Neuronal stem cell (in vitro differentiated cells): ENCODE measurements around the gene AGBL4.

ENCODE experiments used
- DNase-seq: peaks from one replicate; pipeline ENCODE4 v3.0.0-alpha.2; 2013; ENCODE audit warnings: low spot score
- H2AFZ ChIP-seq: one replicate; pipeline ENCODE4 v1.6.1; 2013; ENCODE audit warnings: mild to moderate bottlenecking, low read length, inconsistent platforms
- H2AK5ac ChIP-seq: 2 replicates; pipeline ENCODE4 v1.6.1; 2013; ENCODE audit warnings: low read depth, mild to moderate bottlenecking, inconsistent platforms, low read length, moderate library complexity, mixed read lengths
- H2BK120ac ChIP-seq: 2 replicates; pipeline ENCODE4 v1.6.1; 2013; ENCODE audit warnings: low read depth, mild to moderate bottlenecking, inconsistent platforms, low read length, moderate library complexity, mixed read lengths
- H2BK12ac ChIP-seq: one replicate; pipeline ENCODE4 v1.6.1; 2013; ENCODE audit warnings: low read length, inconsistent platforms
- H2BK15ac ChIP-seq: 2 replicates; pipeline ENCODE4 v1.6.1; 2013; ENCODE audit warnings: mild to moderate bottlenecking, low read length, inconsistent platforms, mixed read lengths
- H2BK5ac ChIP-seq: one replicate; pipeline ENCODE4 v1.6.1; 2013; ENCODE audit warnings: inconsistent platforms, mild to moderate bottlenecking, low read length, moderate library complexity
- H3K14ac ChIP-seq: one replicate; pipeline ENCODE4 v1.6.1; 2013; ENCODE audit warnings: low read length, inconsistent platforms
- H3K18ac ChIP-seq: 2 replicates; pipeline ENCODE4 v1.6.1; 2013; ENCODE audit warnings: low read length, inconsistent platforms
- H3K23ac ChIP-seq: 2 replicates; pipeline ENCODE4 v1.6.1; 2013; ENCODE audit warnings: low read depth, mild to moderate bottlenecking, mixed read lengths, low read length, inconsistent platforms; ENCODE audit not compliant: poor library complexity
- H3K27ac ChIP-seq: replicated peaks from 3 replicates; pipeline ENCODE4 v1.5.1; 2013; ENCODE audit warnings: low read length, inconsistent platforms
- H3K27me3 ChIP-seq, 3 experiments: 2 replicates each; pipeline ENCODE4 v1.6.1; 2013; ENCODE audit warnings: low read length in 3 of 3, mild to moderate bottlenecking in 2 of 3, inconsistent platforms in 1 of 3, low read depth in 1 of 3, mixed read lengths in 1 of 3, moderate library complexity in 1 of 3; ENCODE audit not compliant: control insufficient read depth in 3 of 3, insufficient read depth in 3 of 3
- H3K36me3 ChIP-seq, 2 donors: replicated peaks in 1 of 2; 2 replicates each; pipeline ENCODE4 v1.6.1; 2013; ENCODE audit warnings: low read length in 2 of 2; ENCODE audit not compliant: control insufficient read depth in 2 of 2, insufficient read depth in 2 of 2
- H3K4ac ChIP-seq: 2 replicates; pipeline ENCODE4 v1.6.1; 2013; ENCODE audit warnings: inconsistent platforms, mild to moderate bottlenecking, low read length, moderate library complexity
- H3K4me1 ChIP-seq, 2 donors: 1 replicate in 1 of 2; 2 replicates in 1 of 2; pipeline ENCODE4 v1.6.1; 2013; ENCODE audit warnings: low read length in 2 of 2, low read depth in 1 of 2; ENCODE audit not compliant: control insufficient read depth in 2 of 2, insufficient read depth in 1 of 2
- H3K4me2 ChIP-seq: one replicate; pipeline ENCODE4 v1.6.1; 2013; ENCODE audit warnings: mild to moderate bottlenecking, low read length, inconsistent platforms; ENCODE audit not compliant: insufficient read depth, poor library complexity, severe bottlenecking
- H3K4me3 ChIP-seq, 2 donors: 2 replicates each; pipeline ENCODE4 v1.5.1; 2013; ENCODE audit warnings: low read length in 2 of 2, mild to moderate bottlenecking in 2 of 2, inconsistent platforms in 1 of 2, moderate library complexity in 1 of 2
- H3K79me1 ChIP-seq: one replicate; pipeline ENCODE4 v1.6.1; 2013; ENCODE audit warnings: low read depth, mild to moderate bottlenecking, inconsistent platforms, low read length, moderate library complexity
- H3K9ac ChIP-seq: one replicate; pipeline ENCODE4 v1.6.1; 2013; ENCODE audit warnings: mild to moderate bottlenecking, low read depth, low read length, inconsistent platforms; ENCODE audit not compliant: poor library complexity
- H3K9me3 ChIP-seq, 2 donors: replicated peaks in 1 of 2; 2 replicates each; pipeline versions ENCODE3 to v1.6.1; 2013; ENCODE audit warnings: low read length in 2 of 2, mild to moderate bottlenecking in 2 of 2, inconsistent platforms in 1 of 2, low read depth in 1 of 2, mixed read lengths in 1 of 2, moderate library complexity in 1 of 2; ENCODE audit not compliant: control insufficient read depth in 2 of 2, insufficient read depth in 1 of 2
- H4K8ac ChIP-seq: one replicate; pipeline ENCODE4 v1.6.1; 2013; ENCODE audit warnings: low read depth, mild to moderate bottlenecking, inconsistent platforms, low read length, moderate library complexity
- H4K91ac ChIP-seq: one replicate; pipeline ENCODE4 v1.6.1; 2013; ENCODE audit warnings: low read length, low read depth, mild to moderate bottlenecking, inconsistent platforms; ENCODE audit not compliant: poor library complexity
- WGBS, 2 donors: extraction: QIAGEN DNeasy Blood & Tissue Kit; methylation state at CpG; one replicate each; pipeline ENCODE4 v1.1.7; 2013; ENCODE audit warnings: missing lambda C conversion rate in 2 of 2, mixed read lengths in 1 of 2; ENCODE audit not compliant: insufficient read length in 2 of 2, insufficient replicate concordance in 1 of 2; ENCODE audit errors: extremely low coverage in 2 of 2; 5-methylcytosine and 5-hydroxymethylcytosine counted together

AGBL4 gene

GRCh38 chr1:48693674-48694320 is 1330.0 kb downstream of the AGBL4 start:
- Histone ChIP-seq H3K79me1 (no peaks in the 10 kb centered on the region), H3K4me2 (no peak overlapping the region), H4K8ac (no peak overlapping the region), H2BK5ac (no peak overlapping the region), H2AK5ac (no peak overlapping the region), H2AFZ (no peak overlapping the region), H3K4me3 (no peak overlapping the region), H3K36me3 (no peaks in the 10 kb centered on the region), H3K27ac (no peak overlapping the region), H3K4ac (no peak overlapping the region), H4K91ac (no peak overlapping the region), H3K27me3 (peaks cover 0 to 41% (median 0%) of the 10 kb centered on the region in 3 experiments), H3K23ac (no peak overlapping the region), H2BK120ac (no peak overlapping the region), H2BK15ac (no peak overlapping the region), H3K18ac (no peak overlapping the region), H3K14ac (no peak overlapping the region), H3K9me3 (no peaks in the 10 kb centered on the region), H3K9ac (no peak overlapping the region), H2BK12ac (no peak overlapping the region), H3K4me1 (no peaks in the 10 kb centered on the region)
- no peak for DNase-seq
- WGBS, 2 donors: no CpG with 5 or more reads among the region's 12 CpGs

GRCh38 chr1:48693180-48693579 is 1330.6 kb downstream of the AGBL4 start:
- H3K4me3 ChIP-seq: no peak overlapping the region
- no peak overlapping the region for H2BK15ac ChIP-seq
- H3K4ac ChIP-seq: no peak overlapping the region
- no peak for DNase-seq
- no peak overlapping the region for H3K14ac ChIP-seq
- H2BK12ac ChIP-seq: no peak overlapping the region
- no peak overlapping the region for H2BK5ac ChIP-seq
- no peaks in the 10 kb centered on the region for H3K9me3 ChIP-seq
- H2AFZ ChIP-seq: no peak overlapping the region
- H2AK5ac ChIP-seq: no peak overlapping the region
- no peak overlapping the region for H3K23ac ChIP-seq
- no peaks in the 10 kb centered on the region for H3K4me1 ChIP-seq
- no peak overlapping the region for H3K9ac ChIP-seq
- peak overlapping the region; percentile 22 for H3K18ac ChIP-seq
- no peak overlapping the region for H2BK120ac ChIP-seq
- H3K27ac ChIP-seq: no peak overlapping the region
- peaks cover 0 to 37% (median 0%) of the 10 kb centered on the region in 3 experiments for H3K27me3 ChIP-seq
- no CpG with 5 or more reads among the region's 11 CpGs for WGBS, 2 donors
- no peaks in the 10 kb centered on the region for H3K36me3 ChIP-seq
- H3K79me1 ChIP-seq: no peaks in the 10 kb centered on the region
- H4K8ac ChIP-seq: no peak overlapping the region
- H3K4me2 ChIP-seq: no peak overlapping the region
- H4K91ac ChIP-seq: no peak overlapping the region

GRCh38 chr1:48692235-48692634 is 1331.5 kb downstream of the AGBL4 start:
- WGBS, 2 donors: no CpG with 5 or more reads among the region's 9 CpGs
- Histone ChIP-seq H2BK5ac (no peak overlapping the region), H2AK5ac (no peak overlapping the region)

GRCh38 chr1:48691429-48692001 is 1332.2 kb downstream of the AGBL4 start:
- Histone ChIP-seq H3K4me2 (no peak overlapping the region), H2AFZ (no peak overlapping the region), H2BK12ac (no peak overlapping the region), H2BK120ac (no peak overlapping the region), H2BK5ac (no peak overlapping the region), H3K9me3 (no peaks in the 10 kb centered on the region), H2BK15ac (no peak overlapping the region), H3K27ac (no peak overlapping the region), H3K4me3 (no peak overlapping the region), H3K4ac (no peak overlapping the region), H3K14ac (no peak overlapping the region), H4K8ac (no peak overlapping the region), H3K36me3 (no peaks in the 10 kb centered on the region), H3K23ac (no peak overlapping the region), H4K91ac (no peak overlapping the region), H3K18ac (no peak overlapping the region), H3K79me1 (no peaks in the 10 kb centered on the region), H2AK5ac (no peak overlapping the region), H3K27me3 (peaks cover 0 to 37% (median 0%) of the 10 kb centered on the region in 3 experiments), H3K4me1 (peaks cover 2 to 4% of the 10 kb centered on the region in 2 donors), H3K9ac (no peak overlapping the region)
- no peak for DNase-seq
- no CpG with 5 or more reads among the region's 5 CpGs for WGBS, 2 donors

More at GRCh38 chr1:48692235-48692634, 1331.5 kb downstream of the AGBL4 start:
- no peak overlapping the region for H2BK12ac ChIP-seq
- no peak overlapping the region for H3K23ac ChIP-seq
- H2BK15ac ChIP-seq: no peak overlapping the region
- H3K4me2 ChIP-seq: no peak overlapping the region
- no peak overlapping the region for H3K14ac ChIP-seq
- no peak overlapping the region for H4K91ac ChIP-seq
- no peak overlapping the region for H4K8ac ChIP-seq
- no peaks in the 10 kb centered on the region for H3K36me3 ChIP-seq
- DNase-seq: no peak
- H3K9me3 ChIP-seq: no peaks in the 10 kb centered on the region
- no peak overlapping the region for H3K4me3 ChIP-seq
- no peak overlapping the region for H3K9ac ChIP-seq
- no peaks in the 10 kb centered on the region for H3K79me1 ChIP-seq
- H2BK120ac ChIP-seq: no peak overlapping the region
- peaks cover 0 to 37% (median 0%) of the 10 kb centered on the region in 3 experiments for H3K27me3 ChIP-seq
- H3K18ac ChIP-seq: no peak overlapping the region
- H3K27ac ChIP-seq: no peak overlapping the region
- no peak overlapping the region for H2AFZ ChIP-seq
- H3K4ac ChIP-seq: no peak overlapping the region
- peaks cover 2 to 4% of the 10 kb centered on the region in 2 donors for H3K4me1 ChIP-seq
